Measurements from ENCODE around the gene C10orf67.

DNA sequence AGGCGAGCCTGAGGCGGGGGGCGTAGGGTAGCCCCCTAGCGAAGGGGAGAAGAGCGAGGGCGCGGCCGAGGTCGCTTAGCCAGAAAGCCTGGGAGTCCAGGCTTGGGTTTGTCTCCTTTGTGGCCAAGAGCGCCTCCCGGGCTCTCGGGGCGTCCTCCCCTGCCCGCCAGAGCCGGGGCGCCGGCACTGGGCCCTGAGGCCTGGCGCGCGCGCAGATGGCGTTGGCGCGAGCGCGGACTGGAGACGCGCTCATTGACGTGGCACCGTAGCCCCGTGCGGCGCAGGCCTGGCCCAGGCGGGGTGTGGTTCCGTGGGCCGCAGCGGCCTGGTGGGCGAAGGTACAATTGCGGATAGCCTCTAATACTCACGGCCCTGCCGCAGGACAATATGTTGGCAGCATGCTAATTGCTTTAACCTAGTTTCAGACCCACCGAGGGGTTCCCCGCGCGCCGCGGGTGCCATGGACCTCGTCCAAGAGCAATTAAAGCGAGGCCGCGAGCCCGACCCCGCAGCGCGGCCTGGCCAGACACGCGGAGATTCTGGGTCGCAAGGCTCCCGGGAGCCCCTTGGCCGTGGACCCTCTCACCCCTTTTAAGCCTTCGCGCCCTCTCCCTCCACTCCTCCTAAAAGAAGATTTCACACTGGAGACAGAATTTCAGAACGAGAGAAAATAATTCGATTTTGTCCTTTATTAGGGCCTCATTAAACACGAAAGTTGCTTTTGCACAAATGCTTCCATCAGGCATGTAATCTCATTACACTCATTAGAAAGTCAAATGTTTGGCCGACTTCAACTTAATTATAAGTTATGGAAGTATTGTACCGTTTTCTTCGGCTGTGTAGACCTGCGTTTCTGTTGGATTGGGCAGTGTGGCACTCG is 149.4 kb downstream of the C10orf67 start:
- TF ChIP-seq CTCF (IDR thresholded peaks at IDR 0.05; ENCODE audit: borderline replicate concordance, extremely low read depth, low read length, poor library complexity, severe bottlenecking), result no peak
- TF ChIP-seq EZH2 (IDR thresholded peaks at IDR 0.05; ENCODE audit: borderline replicate concordance, low read depth, low read length, severe bottlenecking), result no peak
